ENCODE data around the gene DNAJC5G.
A peak's percentile ranks its signal among the peaks of the same experiment; 100 is the strongest.
"Not testable (repeated sequence)": the region's sequence is repeated elsewhere in the genome, so short reads cannot be mapped to it uniquely, and the experiment has no call there.

Gene DNAJC5G

DNA sequence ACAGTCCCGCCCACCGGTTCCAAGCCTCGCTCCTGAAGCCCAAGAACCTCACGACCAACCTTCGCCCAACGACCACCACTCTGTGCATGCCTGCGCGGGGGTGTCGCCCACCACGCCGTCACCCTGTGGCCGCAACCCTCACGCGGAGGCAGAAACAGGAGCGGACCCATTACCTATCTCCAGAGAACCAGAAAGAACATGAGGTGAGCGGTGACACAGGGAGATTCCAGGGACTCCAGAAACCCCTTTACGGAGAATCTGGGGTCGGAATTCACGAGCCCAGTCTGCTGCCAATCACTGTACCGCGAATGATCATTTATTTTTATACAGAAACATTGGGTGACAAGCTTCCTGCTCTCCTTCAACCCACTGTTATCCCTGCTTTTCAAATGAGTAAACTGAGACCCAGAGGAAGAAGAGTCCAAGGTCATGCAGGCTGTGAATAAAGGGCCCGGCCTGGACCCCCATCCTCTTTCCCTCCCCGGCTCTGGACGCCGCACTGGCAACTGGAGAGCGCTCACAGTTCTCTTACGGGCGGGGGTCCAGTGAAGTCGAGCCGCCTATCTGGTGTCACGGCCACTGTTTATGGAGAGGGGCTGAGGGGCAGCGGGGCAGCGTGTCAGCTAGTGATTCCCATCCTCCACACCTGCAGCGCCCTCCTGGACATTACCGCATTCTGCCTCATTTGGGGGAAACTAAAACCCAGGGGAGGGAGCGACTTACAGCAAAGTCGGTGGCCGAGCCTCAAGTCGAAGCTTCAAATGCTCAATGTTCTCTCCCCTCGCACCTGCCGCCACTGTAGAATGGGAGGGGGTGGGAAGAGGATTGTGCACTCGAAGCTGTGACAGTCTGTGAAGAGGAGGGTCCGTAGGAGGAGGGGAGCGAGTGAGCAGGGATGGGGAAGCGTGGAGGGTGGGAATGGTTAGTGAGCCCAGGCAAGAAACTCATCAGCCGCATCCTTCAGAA, 11.7 kb upstream of the DNAJC5G start:
- TF ChIP-seq ZNF274 (IDR thresholded peaks at IDR 0.05; ENCODE audit: low read depth, low read length), result no peak

DNA sequence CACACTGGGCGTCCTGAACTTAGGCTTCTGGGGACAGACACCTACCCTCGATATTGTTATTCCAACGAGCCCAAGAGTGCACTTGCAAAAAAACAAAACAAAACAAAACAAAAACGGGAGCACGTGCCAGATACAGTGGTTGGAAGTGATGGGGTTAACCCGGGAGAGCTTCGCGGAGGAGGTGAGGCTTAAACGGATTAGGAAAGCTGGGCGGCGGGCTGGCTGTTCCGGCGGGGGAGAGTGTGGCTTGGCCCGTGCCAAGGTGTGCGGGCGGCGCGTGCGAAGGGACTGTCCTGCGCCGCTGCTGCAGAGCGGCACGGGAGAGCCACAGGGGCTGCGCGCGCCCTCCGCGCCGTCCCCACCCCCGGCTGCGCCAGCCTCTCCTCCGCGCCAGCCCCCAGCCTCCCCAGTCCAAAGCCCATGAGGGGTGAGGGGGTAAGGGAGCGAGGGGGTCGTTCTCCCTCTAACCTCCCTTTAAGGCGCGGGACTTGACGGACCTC, 10.9 kb upstream of the DNAJC5G start:
- peak overlapping the region; percentile 38; the same call in 1 of the 2 replicates for H3K4me3 ChIP-seq (ENCODE audit: low read length)
- no peak for TF ChIP-seq ZNF274 (IDR thresholded peaks at IDR 0.05; ENCODE audit: low read depth, low read length)

More for the DNA sequence above, 11.7 kb upstream of the DNAJC5G start:
- H3K4me3 ChIP-seq (ENCODE audit: low read length), result peak overlapping the region; percentile 43; the same call in 1 of the 2 replicates

DNA sequence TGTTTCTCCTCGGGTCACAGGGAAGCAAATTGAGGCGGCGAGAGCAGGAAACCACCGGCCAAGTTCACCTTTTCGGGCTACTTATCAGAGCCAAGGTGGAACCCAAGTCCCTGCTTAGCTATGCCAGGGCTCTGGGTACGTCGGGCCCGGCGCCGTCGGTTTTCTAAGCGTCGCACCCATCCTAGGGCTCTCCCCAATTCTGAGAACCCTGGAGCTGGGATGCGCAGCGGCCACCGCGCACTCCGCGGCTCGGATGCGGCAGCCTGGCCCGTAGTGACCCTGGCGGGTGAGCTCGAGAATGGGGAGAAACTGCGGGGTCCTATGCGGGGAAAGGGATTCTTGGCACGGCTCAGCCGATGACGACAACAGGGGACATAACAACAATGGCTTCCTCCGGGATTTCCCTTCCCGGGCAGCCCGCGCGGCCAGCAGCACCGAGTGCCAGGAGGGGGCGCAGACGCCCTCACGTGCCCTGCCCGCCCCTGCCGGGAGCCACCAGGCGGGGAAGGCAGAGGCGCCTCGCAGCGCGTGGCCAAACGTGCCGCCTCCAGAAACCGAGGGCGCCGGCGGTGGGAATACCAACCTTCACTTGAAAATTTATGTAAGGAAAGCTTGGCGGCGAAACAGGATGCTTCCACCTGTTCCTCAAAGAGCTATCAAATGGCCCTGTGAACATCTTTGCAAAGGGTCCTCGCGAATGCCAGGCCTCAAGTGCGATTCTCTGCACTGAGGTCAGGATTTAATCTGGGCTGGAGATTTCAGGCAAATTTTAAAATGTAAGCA, 10.3 kb upstream of the DNAJC5G start:
- peak overlapping the region; percentile 38; the same call in 1 of the 2 replicates for H3K4me3 ChIP-seq (ENCODE audit: low read length)
- no peak for TF ChIP-seq ZNF274 (IDR thresholded peaks at IDR 0.05; ENCODE audit: low read depth, low read length)

DNA sequence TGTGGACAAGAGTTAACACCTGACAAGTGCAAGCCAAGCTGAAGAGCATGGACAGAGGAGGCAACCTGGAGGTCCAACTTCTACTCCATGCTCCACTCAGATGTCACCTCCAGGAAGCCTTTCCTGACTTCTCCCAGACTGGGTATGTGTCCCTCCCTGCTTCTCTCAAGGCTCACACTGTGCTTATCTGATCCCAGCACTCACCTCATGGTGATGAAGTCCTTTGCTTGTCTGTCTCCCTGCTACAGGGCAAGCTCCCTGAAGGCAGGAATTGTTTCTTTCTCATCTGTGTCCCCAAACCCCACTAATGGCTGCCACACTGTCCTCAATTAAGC, 9.7 kb upstream of the DNAJC5G start:
- TF ChIP-seq ZNF274 (IDR thresholded peaks at IDR 0.05; ENCODE audit: low read depth, low read length), result no peak
- no peak overlapping the region for H3K4me3 ChIP-seq (ENCODE audit: low read length)

DNA sequence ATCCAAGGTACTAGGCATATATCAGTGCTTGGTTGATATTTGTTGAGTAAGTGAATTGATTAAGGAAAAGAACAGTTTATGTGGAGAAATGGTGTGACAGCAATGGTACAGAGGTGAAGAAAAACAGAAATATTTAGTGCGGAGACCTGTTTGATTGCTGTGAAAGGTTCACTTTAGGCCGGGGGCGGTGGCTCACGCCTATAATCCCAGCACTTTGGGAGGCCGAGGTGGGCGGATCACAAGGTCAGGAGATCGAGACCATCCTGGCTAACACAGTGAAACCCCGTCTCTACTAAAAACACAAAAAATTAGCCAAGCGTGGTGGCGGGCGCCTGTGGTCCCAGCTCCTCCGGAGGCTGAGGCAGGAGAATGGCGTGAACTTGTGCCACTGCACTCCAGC, 6.9 kb upstream of the DNAJC5G start:
- not testable (repeated sequence) for H3K4me3 ChIP-seq (ENCODE audit: low read length)

DNA sequence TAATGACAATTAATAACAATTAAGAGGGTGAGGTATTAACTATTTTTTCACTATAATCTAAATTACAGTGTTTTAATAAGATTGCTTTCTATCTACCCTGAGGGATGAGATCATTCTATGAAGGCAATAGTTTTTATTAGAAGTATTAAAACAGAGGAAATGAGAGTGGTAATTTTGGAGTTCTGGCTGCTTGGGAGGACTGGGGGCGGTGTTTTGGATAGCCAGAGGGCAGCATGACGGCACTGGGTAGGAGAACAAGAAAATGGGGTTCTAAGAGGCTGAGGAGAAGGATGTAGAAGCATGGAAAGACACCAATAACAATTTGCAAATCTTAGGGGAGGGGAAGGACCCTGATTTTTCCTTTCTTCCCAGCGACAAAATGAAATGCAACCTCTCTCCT, 5.1 kb upstream of the DNAJC5G start:
- TF ChIP-seq ZNF274 (IDR thresholded peaks at IDR 0.05; ENCODE audit: low read depth, low read length), result no peak
- H3K4me3 ChIP-seq (ENCODE audit: low read length), result no peak overlapping the region

DNA sequence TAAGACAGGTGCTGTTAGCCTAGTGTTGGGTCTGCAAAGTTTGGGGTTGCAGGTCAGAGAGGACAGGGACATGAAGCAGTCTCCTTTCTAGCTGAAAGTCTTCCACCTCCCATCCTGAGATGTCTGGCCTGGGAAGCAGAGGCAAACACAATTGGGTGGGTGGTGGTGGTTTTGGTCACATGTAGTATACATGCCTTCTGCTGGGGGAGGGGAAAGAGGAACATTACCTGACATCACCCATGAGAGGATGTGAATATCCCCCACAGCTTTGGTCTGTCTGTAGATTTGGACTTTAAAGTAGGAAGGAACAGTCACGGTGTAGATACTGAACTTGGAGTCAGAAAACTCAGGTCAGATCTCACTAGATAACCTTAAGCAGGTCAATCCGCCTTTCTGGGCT, 4.6 kb upstream of the DNAJC5G start:
- H3K4me3 ChIP-seq (ENCODE audit: low read length), result no peak overlapping the region
- TF ChIP-seq ZNF274 (IDR thresholded peaks at IDR 0.05; ENCODE audit: low read depth, low read length), result no peak

DNA sequence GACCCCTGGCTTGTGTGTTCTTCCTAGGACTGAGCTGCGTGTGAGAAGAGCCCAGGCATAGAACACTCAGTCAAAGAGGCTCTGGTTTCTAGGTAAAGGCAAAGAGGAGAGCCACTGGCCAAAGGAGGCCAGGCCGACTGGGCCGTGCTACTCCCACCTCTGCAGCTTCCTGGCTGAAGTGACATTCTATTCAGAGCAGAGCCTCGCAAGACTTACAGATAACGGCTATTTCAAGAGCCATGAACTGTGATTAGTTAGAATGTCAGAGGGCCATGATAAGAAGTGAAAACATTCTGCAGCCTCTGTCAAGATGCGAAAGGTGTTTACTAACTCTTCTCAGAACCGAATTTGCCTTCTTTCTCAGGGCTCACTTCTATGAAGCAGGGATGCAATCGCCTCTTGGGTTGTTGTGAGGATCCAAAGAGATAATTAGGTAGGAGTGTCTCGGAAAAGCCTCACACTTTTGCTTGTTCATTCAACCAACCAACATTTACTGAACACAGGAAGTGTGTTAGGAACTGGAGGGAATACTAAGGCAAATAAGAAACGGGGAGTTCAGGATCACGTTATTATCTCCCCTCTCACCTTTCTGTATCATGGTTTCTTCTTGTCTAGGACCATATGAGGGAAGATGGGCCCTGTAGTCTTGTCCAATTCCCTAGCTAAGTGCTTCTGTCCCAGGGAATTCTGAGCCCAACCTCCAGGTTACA, 3.4 kb upstream of the DNAJC5G start:
- no peak overlapping the region for H3K4me3 ChIP-seq (ENCODE audit: low read length)
- no peak for TF ChIP-seq ZNF274 (IDR thresholded peaks at IDR 0.05; ENCODE audit: low read depth, low read length)

DNA sequence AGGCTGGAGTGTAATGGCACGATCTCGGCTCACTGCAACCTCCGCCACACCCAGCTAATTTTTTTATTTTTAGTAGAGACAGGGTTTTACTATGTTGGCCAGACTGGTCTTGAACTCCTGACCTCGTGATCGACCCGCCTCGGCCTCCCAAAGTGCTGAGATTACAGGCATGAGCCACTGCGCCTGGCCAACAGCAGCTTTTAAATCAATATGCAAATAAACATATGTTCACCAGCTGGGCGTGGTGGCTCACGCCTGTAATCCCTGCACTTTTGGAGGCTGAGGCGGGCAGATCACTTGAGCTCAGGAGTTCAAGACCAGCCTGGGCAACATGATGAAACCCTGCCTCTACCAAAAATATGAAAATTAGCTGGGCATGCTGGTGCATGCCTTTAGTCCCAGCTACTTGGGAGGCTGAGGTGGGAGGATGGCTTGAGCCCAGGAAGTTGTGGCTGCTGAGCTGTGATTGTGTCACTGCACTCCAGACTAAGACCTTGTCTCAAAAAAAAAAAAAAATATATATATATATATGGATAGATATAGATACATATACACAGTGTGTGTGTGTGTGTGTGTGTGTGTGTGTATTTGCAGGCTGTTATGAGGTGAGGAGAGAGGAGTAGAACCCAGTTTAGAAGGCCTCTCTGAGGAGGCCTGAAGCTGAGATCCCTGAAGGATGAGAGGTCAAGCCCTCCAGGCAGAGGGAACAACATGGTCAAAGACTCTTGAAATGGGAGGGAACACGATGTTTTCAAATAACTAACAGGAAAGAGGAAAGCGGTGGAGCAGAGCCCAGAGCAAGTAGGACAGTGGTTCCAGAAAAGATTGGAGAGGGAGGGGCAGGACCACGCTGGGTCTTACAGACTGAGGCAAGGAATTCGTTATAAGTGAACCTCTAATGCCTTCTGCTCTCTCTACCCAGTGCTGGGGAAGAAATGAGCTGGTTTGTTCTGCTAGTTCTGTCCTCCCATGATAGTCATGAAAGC, 2.4 kb upstream of the DNAJC5G start:
- not testable (repeated sequence) for H3K4me3 ChIP-seq (ENCODE audit: low read length)

DNA sequence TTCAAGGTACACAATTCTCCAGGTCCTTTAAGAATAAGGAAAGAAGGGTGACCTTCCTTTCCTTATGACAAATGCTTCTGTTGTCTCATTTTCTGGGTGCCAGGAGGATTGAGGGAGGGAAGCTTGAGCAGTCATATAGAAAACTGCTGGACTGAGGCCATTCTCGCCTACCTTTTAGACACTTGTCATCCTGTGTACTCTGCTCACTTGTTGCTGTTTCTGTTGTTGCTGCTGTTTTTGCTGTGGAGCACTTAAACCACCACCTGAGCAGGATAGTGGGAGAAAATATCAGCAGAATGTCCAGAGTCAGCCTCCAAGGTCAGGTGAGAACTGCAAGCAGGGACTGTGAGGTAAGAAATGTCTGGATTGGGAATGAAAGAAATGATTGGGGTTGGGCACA, 2.8 kb downstream of the DNAJC5G start:
- H3K4me3 ChIP-seq (ENCODE audit: low read length), result no peak overlapping the region
- no peak for TF ChIP-seq ZNF274 (IDR thresholded peaks at IDR 0.05; ENCODE audit: low read depth, low read length)

DNA sequence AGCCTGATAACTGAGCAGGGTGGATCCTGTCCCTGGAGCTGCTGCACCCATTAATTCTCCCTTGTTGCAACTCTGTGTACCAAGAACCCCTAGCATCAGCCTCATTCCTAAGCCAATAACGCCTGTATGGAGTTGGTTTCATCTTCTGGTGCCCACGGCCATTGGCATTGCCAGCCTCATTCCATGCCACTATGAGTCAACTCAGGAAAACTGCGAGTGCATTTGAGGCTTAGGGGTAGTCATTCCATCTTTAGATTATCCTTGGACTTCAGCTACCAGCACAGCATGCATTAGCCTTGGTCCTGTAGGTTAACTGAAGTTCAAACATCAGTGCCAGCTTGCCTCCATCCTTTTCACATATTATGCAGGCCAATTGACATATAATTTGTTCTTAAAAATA, 5.6 kb downstream of the DNAJC5G start:
- no peak overlapping the region for H3K4me3 ChIP-seq (ENCODE audit: low read length)
- no peak for TF ChIP-seq ZNF274 (IDR thresholded peaks at IDR 0.05; ENCODE audit: low read depth, low read length)

DNA sequence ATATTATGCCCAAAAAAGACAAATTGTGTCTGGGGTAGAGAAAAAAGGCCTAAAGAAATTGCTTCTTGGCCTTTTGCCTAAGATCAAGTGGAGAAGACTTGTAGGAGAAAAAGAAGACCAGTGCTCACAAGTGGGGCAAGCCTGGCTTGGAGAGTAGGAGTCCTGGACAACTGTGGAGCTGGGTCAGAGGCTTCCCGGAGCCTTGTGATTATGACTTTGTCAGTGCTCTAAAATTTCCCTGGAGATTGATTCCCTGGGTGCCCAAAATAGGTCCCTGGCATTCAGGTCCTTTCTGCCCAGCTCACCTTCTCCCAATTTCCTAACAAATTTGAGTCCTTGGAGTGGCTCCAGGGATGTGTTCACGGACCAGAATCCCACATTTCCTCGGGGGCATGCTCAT, 6.2 kb downstream of the DNAJC5G start:
- TF ChIP-seq ZNF274 (IDR thresholded peaks at IDR 0.05; ENCODE audit: low read depth, low read length), result no peak
- H3K4me3 ChIP-seq (ENCODE audit: low read length), result no peak overlapping the region

DNA sequence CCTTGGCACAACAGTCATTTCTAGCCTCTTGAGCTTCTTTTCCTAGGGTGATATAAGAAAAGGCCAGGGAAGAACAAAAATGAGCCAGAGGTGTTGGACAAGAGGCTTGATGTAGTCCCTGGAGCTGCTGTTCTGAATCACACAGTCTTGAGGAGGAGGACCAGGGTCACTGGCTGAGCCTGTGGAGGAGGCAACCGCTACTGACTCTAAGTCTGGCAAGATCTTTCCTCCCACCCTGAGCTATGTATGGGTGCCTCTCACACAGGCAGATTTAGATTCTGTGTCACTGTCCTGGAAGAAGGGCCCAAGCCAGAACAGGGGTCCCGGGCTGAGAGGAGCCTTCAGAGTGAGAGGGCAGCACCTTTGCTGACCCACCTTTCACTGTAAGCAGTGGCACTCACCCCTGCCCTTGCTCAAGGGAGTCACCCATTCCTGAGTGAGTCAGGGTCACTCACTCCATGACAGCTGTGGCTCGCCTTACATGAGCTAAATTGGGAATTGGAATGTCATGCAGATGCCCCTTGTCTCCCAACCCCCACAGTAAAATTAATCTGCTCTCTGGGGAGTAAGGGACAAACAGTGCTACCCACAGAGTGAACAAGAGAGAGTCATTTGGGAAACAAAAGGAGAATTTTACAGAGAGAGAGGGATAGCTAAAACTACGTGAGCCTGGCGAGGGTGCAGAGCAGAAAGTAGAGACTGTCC, 6.8 kb downstream of the DNAJC5G start, which contains the start of gene TRIM54:
TSS of gene TRIM54 (plus strand) at position 575 of the 705 bp plus-strand sequence. CDS start 303 bp downstream, outside the sequence.
- no peak within 1 kb of the TSS for H3K4me3 ChIP-seq (ENCODE audit: low read length)
- TF ChIP-seq ZNF274 (IDR thresholded peaks at IDR 0.05; ENCODE audit: low read depth, low read length), result no peak

Data from GM08714 (cell line).